ENCODE measurements around the gene GSK3A.

The GSK3A gene

DNA sequence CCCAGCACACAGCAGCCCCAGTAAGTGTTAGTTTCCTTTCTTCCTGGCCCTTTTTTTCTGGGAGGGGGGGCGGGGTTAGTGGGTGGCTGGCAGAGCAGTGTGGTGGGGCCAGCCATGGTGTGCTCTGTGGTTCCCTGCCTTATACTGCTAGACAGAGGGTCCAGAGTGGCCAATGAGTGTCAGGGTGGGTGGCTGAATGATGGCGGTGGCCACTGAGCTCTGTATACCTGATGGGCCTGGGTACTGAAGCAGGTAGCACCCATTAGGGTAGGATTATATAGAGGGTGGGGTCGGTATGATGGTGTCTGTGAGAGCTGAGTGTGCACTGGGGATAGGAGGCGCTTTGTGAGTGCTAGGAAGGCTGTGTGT, 40.4 kb upstream of the GSK3A start:
- Histone ChIP-seq H3K79me2 (ENCODE audit: insufficient read depth, low read length) (peaks cover 36% of the 10 kb centered on the region), H3K9me2 (replicated peaks; ENCODE audit: low read depth, low read length) (no peaks in the 10 kb centered on the region), H3K4me2 (ENCODE audit: low read depth, low read length, poor library complexity, severe bottlenecking) (peak overlapping the region; percentile 87), H4K20me1 (ENCODE audit: insufficient read depth, low read length, poor library complexity, severe bottlenecking) (peaks cover 20% of the 10 kb centered on the region), H3F3A (ENCODE audit: low read depth) (peaks cover 5% of the 10 kb centered on the region; the same call in 1 of the 2 replicates), H3K9me3 (ENCODE audit: insufficient read depth, low read depth, low read length) (no peaks in the 10 kb centered on the region), H3K36me3 (ENCODE audit: insufficient read depth, low read length) (peaks cover 10% of the 10 kb centered on the region; the same call in 1 of the 2 replicates), H3K9ac (ENCODE audit: low read depth, low read length, poor library complexity, severe bottlenecking) (peak overlapping the region; percentile 76), H3K4me1 (ENCODE audit: insufficient read depth, low read length, poor library complexity, severe bottlenecking) (peaks cover 54% of the 10 kb centered on the region), H3K4me3 (ENCODE audit: low read length, poor library complexity, severe bottlenecking) (peak overlapping the region; percentile 75), H2AFZ (ENCODE audit: low read length) (no peak overlapping the region), H3K27me3 (ENCODE audit: insufficient read depth, low read length, poor library complexity, severe bottlenecking) (no peaks in the 10 kb centered on the region)
- no peak for TF ChIP-seq EZH2phosphoT487 (IDR thresholded peaks at IDR 0.05; ENCODE audit: borderline replicate concordance)

GRCh38 chr19:42281827-42282762, 39.7 kb upstream of the GSK3A start:
- Histone ChIP-seq H2AFZ (ENCODE audit: low read length) (no peak overlapping the region), H3K9me3 (ENCODE audit: insufficient read depth, low read depth, low read length) (no peaks in the 10 kb centered on the region), H3K4me1 (ENCODE audit: insufficient read depth, low read length, poor library complexity, severe bottlenecking) (peaks cover 54% of the 10 kb centered on the region), H3K9me2 (replicated peaks; ENCODE audit: low read depth, low read length) (no peaks in the 10 kb centered on the region), H4K20me1 (ENCODE audit: insufficient read depth, low read length, poor library complexity, severe bottlenecking) (peaks cover 20% of the 10 kb centered on the region), H3K27me3 (ENCODE audit: insufficient read depth, low read length, poor library complexity, severe bottlenecking) (no peaks in the 10 kb centered on the region), H3K79me2 (ENCODE audit: insufficient read depth, low read length) (peaks cover 39% of the 10 kb centered on the region), H3K4me2 (ENCODE audit: low read depth, low read length, poor library complexity, severe bottlenecking) (peak overlapping the region; percentile 87), H3F3A (ENCODE audit: low read depth) (peaks cover 5% of the 10 kb centered on the region; the same call in 1 of the 2 replicates), H3K36me3 (ENCODE audit: insufficient read depth, low read length) (peaks cover 3% of the 10 kb centered on the region; the same call in 1 of the 2 replicates), H3K9ac (ENCODE audit: low read depth, low read length, poor library complexity, severe bottlenecking) (peak overlapping the region; percentile 76), H3K4me3 (ENCODE audit: low read length, poor library complexity, severe bottlenecking) (peak overlapping the region; percentile 74)
- no peak for TF ChIP-seq EZH2phosphoT487 (IDR thresholded peaks at IDR 0.05; ENCODE audit: borderline replicate concordance)
- no peak for TF ChIP-seq CTCF (conservative IDR thresholded peaks at IDR 0.05; ENCODE audit: low read length)

DNA sequence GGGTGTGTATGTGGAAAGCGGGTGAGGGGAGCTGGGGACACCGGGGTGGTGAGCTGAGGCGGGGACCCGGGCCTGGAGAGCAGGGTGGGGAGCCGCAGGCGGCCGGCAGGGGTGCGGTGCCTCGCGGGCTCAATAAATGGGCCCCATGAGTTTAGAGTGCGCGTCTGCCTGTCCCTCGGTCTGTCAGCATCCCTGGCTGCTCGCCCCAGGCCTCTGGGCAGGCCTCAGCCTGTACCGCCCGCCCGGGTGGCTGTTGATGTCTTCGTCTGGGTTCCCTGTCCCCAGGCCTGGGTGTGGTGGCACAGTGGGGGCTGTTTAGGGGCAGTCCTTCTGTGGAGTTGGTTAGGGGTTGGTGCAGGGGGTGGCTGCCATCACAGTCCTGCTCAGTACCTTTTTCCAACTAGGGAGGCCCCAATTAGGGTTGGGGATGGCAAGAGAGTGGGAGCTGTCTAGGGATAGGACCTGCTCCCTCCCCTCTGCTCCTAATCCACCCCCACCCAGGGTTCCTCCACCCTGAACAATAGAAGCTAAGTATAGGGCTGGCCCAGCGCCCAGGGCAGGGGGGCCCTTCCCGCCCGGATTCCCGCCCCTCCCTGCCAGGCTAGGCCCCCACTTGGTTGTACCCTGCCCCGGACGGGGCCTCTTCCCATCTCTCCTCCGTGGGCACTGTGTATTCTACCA, 38.9 kb upstream of the GSK3A start:
- H3K4me2 ChIP-seq (ENCODE audit: low read depth, low read length, poor library complexity, severe bottlenecking) = peak overlapping the region; percentile 87
- no peaks in the 10 kb centered on the region for H3K9me2 ChIP-seq (replicated peaks; ENCODE audit: low read depth, low read length)
- no peaks in the 10 kb centered on the region for H3K9me3 ChIP-seq (ENCODE audit: insufficient read depth, low read depth, low read length)
- no peak overlapping the region for H2AFZ ChIP-seq (ENCODE audit: low read length)
- no peaks in the 10 kb centered on the region for H3K36me3 ChIP-seq (ENCODE audit: insufficient read depth, low read length)
- H3K79me2 ChIP-seq (ENCODE audit: insufficient read depth, low read length) = peaks cover 33% of the 10 kb centered on the region
- peaks cover 5% of the 10 kb centered on the region; the same call in 1 of the 2 replicates for H3F3A ChIP-seq (ENCODE audit: low read depth)
- TF ChIP-seq EZH2phosphoT487 (IDR thresholded peaks at IDR 0.05; ENCODE audit: borderline replicate concordance) = no peak
- no peak for TF ChIP-seq CTCF (conservative IDR thresholded peaks at IDR 0.05; ENCODE audit: low read length)
- H3K4me1 ChIP-seq (ENCODE audit: insufficient read depth, low read length, poor library complexity, severe bottlenecking) = peaks cover 52% of the 10 kb centered on the region
- H3K27me3 ChIP-seq (ENCODE audit: insufficient read depth, low read length, poor library complexity, severe bottlenecking) = no peaks in the 10 kb centered on the region
- peaks cover 17% of the 10 kb centered on the region for H4K20me1 ChIP-seq (ENCODE audit: insufficient read depth, low read length, poor library complexity, severe bottlenecking)
- peak overlapping the region; percentile 74 for H3K4me3 ChIP-seq (ENCODE audit: low read length, poor library complexity, severe bottlenecking)
- H3K9ac ChIP-seq (ENCODE audit: low read depth, low read length, poor library complexity, severe bottlenecking) = peak overlapping the region; percentile 76
